ENCODE measurements around the gene MRPS12.

DNA sequence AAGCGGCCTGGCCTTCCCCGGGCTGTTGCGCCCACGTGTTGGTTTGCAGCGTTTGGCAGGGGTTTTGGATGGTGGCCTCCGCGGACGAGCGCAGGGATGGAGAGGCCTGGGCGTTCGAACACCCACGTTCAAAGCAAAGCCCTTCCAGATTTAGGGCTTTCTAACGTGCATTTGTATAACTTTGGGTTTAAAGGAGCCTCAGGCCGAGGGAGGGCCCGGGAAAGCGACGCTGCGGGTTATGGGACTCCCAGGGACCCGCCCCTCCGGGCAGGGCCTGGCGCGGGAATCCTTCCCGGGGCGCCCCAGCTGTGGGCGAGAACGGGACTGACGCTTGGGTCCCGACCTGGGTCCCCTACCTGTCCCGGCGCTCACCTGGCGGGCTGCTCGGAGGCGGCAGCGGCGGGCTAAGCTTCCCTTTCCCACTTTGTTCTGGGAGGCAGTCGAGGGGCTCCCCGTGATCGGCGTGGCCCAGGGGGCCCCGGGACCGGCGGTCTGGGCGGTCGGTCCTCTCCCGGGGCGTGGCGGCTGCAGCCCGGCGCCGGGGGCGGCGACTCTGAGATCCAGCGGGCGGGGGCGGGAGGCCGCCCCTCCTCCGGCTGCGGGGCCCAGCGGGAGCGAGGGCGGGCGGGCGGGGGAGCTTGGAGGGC is 44.6 kb downstream of the MRPS12 start, which contains the start of gene FBXO17:
- TF ChIP-seq, protein P1, sequence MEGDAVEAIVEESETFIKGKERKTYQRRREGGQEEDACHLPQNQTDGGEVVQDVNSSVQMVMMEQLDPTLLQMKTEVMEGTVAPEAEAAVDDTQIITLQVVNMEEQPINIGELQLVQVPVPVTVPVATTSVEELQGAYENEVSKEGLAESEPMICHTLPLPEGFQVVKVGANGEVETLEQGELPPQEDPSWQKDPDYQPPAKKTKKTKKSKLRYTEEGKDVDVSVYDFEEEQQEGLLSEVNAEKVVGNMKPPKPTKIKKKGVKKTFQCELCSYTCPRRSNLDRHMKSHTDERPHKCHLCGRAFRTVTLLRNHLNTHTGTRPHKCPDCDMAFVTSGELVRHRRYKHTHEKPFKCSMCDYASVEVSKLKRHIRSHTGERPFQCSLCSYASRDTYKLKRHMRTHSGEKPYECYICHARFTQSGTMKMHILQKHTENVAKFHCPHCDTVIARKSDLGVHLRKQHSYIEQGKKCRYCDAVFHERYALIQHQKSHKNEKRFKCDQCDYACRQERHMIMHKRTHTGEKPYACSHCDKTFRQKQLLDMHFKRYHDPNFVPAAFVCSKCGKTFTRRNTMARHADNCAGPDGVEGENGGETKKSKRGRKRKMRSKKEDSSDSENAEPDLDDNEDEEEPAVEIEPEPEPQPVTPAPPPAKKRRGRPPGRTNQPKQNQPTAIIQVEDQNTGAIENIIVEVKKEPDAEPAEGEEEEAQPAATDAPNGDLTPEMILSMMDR (IDR thresholded peaks at IDR 0.05), result no peak
- TF ChIP-seq POLR2A (IDR thresholded peaks at IDR 0.05), result no peak
